Ectodermal cell (in vitro differentiated cells): Measurements from ENCODE around the gene HEMGN.

Experiments
- H3K27ac ChIP-seq: 2 replicates; pipeline ENCODE4 v1.7.0; 2013; ENCODE audit warnings: mild to moderate bottlenecking, low read depth, low read length; ENCODE audit not compliant: insufficient read depth, poor library complexity, severe bottlenecking
- H3K27me3 ChIP-seq: 2 replicates; pipeline ENCODE4 v1.7.0; 2013; ENCODE audit warnings: mild to moderate bottlenecking, low read length; ENCODE audit not compliant: insufficient read depth, control insufficient read depth, poor library complexity, severe bottlenecking
- H3K36me3 ChIP-seq: one replicate; pipeline ENCODE4 v1.7.0; 2013; ENCODE audit warnings: low read length; ENCODE audit not compliant: control insufficient read depth, insufficient read depth
- H3K4me1 ChIP-seq: one replicate; pipeline ENCODE4 v1.7.0; 2013; ENCODE audit warnings: low read length; ENCODE audit not compliant: control insufficient read depth, insufficient read depth
- H3K4me3 ChIP-seq: 2 replicates; pipeline ENCODE4 v1.7.0; 2013; ENCODE audit warnings: low read depth, low read length, control low read depth; ENCODE audit not compliant: insufficient read depth
- H3K9me3 ChIP-seq: 2 replicates; pipeline ENCODE4 v1.7.0; 2013; ENCODE audit warnings: mild to moderate bottlenecking, low read length, moderate library complexity; ENCODE audit not compliant: control insufficient read depth
- WGBS, 2 experiments: methylation state at CpG; one replicate each; pipeline ENCODE4 v1.1.7; 2013; ENCODE audit warnings: missing lambda C conversion rate in 2 of 2; 5-methylcytosine and 5-hydroxymethylcytosine counted together

The HEMGN gene

GRCh38 chr9:97900738-97901565 lies 37.0 kb downstream of the HEMGN start:
- 61 to 68% methylated on average over 5 of the region's 5 CpGs for WGBS, 2 experiments

GRCh38 chr9:97900103-97900737 lies 37.8 kb downstream of the HEMGN start:
- Histone ChIP-seq H3K27ac (no peak overlapping the region), H3K4me3 (no peak overlapping the region), H3K27me3 (no peaks in the 10 kb centered on the region), H3K4me1 (no peaks in the 10 kb centered on the region), H3K36me3 (no peaks in the 10 kb centered on the region), H3K9me3 (no peaks in the 10 kb centered on the region)
- 86 to 90% methylated on average over 9 of the region's 9 CpGs for WGBS, 2 experiments

More at GRCh38 chr9:97900738-97901565, 37.0 kb downstream of the HEMGN start:
- Histone ChIP-seq H3K36me3 (no peaks in the 10 kb centered on the region), H3K4me3 (no peak overlapping the region), H3K9me3 (no peaks in the 10 kb centered on the region), H3K27ac (no peak overlapping the region), H3K4me1 (no peaks in the 10 kb centered on the region), H3K27me3 (no peaks in the 10 kb centered on the region)

GRCh38 chr9:97895695-97896332 lies 42.2 kb downstream of the HEMGN start:
- H3K36me3 ChIP-seq: no peaks in the 10 kb centered on the region
- H3K27me3 ChIP-seq: no peaks in the 10 kb centered on the region
- H3K4me3 ChIP-seq: no peak overlapping the region
- H3K27ac ChIP-seq: no peak overlapping the region
- no peaks in the 10 kb centered on the region for H3K9me3 ChIP-seq
- no peaks in the 10 kb centered on the region for H3K4me1 ChIP-seq
- WGBS, 2 experiments: 68 to 72% methylated on average over 6 of the region's 6 CpGs

- H3K36me3 ChIP-seq: no peaks in the 10 kb centered on the region
- H3K27me3 ChIP-seq: no peaks in the 10 kb centered on the region
- no peaks in the 10 kb centered on the region for H3K9me3 ChIP-seq
- no peak overlapping the region for H3K4me3 ChIP-seq
- no peak overlapping the region for H3K27ac ChIP-seq
- no peaks in the 10 kb centered on the region for H3K4me1 ChIP-seq
- WGBS, 2 experiments: 88 to 100% methylated on average over 1 of the region's 1 CpG
These were observed 42.8 kb downstream of the HEMGN start for GRCh38 chr9:97895211-97895610.

GRCh38 chr9:97892421-97892820 lies 45.6 kb downstream of the HEMGN start:
- 86 to 90% methylated on average over 2 of the region's 2 CpGs for WGBS, 2 experiments
- no peaks in the 10 kb centered on the region for H3K36me3 ChIP-seq
- H3K27me3 ChIP-seq: no peaks in the 10 kb centered on the region
- no peaks in the 10 kb centered on the region for H3K9me3 ChIP-seq
- H3K27ac ChIP-seq: no peak overlapping the region
- H3K4me1 ChIP-seq: no peaks in the 10 kb centered on the region
- H3K4me3 ChIP-seq: no peak overlapping the region

- no peak overlapping the region for H3K4me3 ChIP-seq
- no peaks in the 10 kb centered on the region for H3K27me3 ChIP-seq
- 91 to 95% methylated on average over 5 of the region's 5 CpGs for WGBS, 2 experiments
- no peaks in the 10 kb centered on the region for H3K4me1 ChIP-seq
- H3K36me3 ChIP-seq: no peaks in the 10 kb centered on the region
- no peaks in the 10 kb centered on the region for H3K9me3 ChIP-seq
- H3K27ac ChIP-seq: no peak overlapping the region
These were observed 46.2 kb downstream of the HEMGN start for GRCh38 chr9:97891736-97892135.

GRCh38 chr9:97889941-97890887 lies 47.8 kb downstream of the HEMGN start:
- Histone ChIP-seq H3K4me1 (no peaks in the 10 kb centered on the region), H3K27me3 (no peaks in the 10 kb centered on the region), H3K9me3 (no peaks in the 10 kb centered on the region), H3K4me3 (no peak overlapping the region), H3K36me3 (no peaks in the 10 kb centered on the region), H3K27ac (no peak overlapping the region)
- WGBS, 2 experiments: 54% methylated on average over 9 of the region's 9 CpGs

GRCh38 chr9:97880336-97880735 lies 57.6 kb downstream of the HEMGN start:
- H3K4me1 ChIP-seq: no peaks in the 10 kb centered on the region
- WGBS, 2 experiments: 85 to 90% methylated on average over 4 of the region's 4 CpGs
- no peaks in the 10 kb centered on the region for H3K9me3 ChIP-seq
- H3K4me3 ChIP-seq: no peak overlapping the region
- no peaks in the 10 kb centered on the region for H3K27me3 ChIP-seq
- no peaks in the 10 kb centered on the region for H3K36me3 ChIP-seq
- no peak overlapping the region for H3K27ac ChIP-seq
